A549 (cell line): Measurements from ENCODE around the gene DNALI1. TPM values are rescaled to one million over a fixed set of nuclear protein-coding genes. Genes with fewer than 3 reads are reported as not detected.
A peak's percentile ranks its signal among the peaks of the same experiment; 100 is the strongest.
"Not testable (repeated sequence)": the region's sequence is repeated elsewhere in the genome, so short reads cannot be mapped to it uniquely, and the experiment has no call there.

Experiments used
- ATAC-seq, 2 experiments: fragments of 200-7000 bp in 1 of 2; fragments of >200 bp in 1 of 2; cut with Nextera tagmentation in 1 of 2; cut with Tn5 transposase in 1 of 2; 3 replicates each; pipeline versions ENCODE4 v1.8.0 to v1.9.1; 2018 to 2020; ENCODE audit warnings: mild to moderate bottlenecking in 1 of 2, moderate library complexity in 1 of 2
- CTCF ChIA-PET: fragments of 300-600 bp; sonication (Branson Sonifier 250); formaldehyde crosslinking; extraction: SDS; loops from one replicate; lab custom pipeline; 2021; ENCODE audit warnings: antibody characterized with exemption, inconsistent platforms; lab: Yijun Ruan, JAX
- POLR2A ChIA-PET: fragments of 350-600 bp; formaldehyde crosslinking; extraction: SDS; loops from one replicate; lab custom pipeline; 2021; ENCODE audit warnings: antibody characterized with exemption, inconsistent platforms; lab: Yijun Ruan, JAX
- DNase-seq, 2 experiments: peaks; one replicate each; pipeline versions ENCODE4 v3.0.0 to v3.0.0-alpha.2; 2011 to 2016; ENCODE audit warnings: low read depth in 1 of 2, low spot score in 1 of 2
- FAIRE-seq: peaks from 2 replicates; lab custom pipeline; 2011; peaks lifted over from hg19 to GRCh38; lab: Jason Lieb, UNC
- H3K27ac ChIP-seq, 2 experiments: fragments of >200 bp; sonication (Bioruptor Twin); formaldehyde crosslinking; 3 replicates each; pipeline ENCODE4 v1.5.1; 2016 to 2017
- H3K4me1 ChIP-seq: fragments of >200 bp; sonication (Bioruptor Twin); formaldehyde crosslinking; 3 replicates; pipeline ENCODE4 v1.6.1; 2016
- H3K4me2 ChIP-seq: fragments of >200 bp; sonication (Bioruptor Twin); formaldehyde crosslinking; 3 replicates; pipeline ENCODE4 v1.6.1; 2016
- H3K4me3 ChIP-seq: fragments of >200 bp; sonication (Bioruptor Twin); formaldehyde crosslinking; 3 replicates; pipeline ENCODE4 v1.5.1; 2016
- H3K9me3 ChIP-seq: fragments of >200 bp; sonication (Bioruptor Twin); formaldehyde crosslinking; 3 replicates; pipeline ENCODE4 v1.6.1; 2016
- CBX2 ChIP-seq: fragments of 200-600 bp; sonication (generic); IDR thresholded peaks from 2 replicates; pipeline ENCODE4 v1.6.1; 2016; ENCODE audit warnings: low read depth, mild to moderate bottlenecking, borderline replicate concordance
- CTCF ChIP-seq: fragments of >200 bp; sonication (Bioruptor Twin); formaldehyde crosslinking; IDR thresholded peaks from 3 replicates; pipeline ENCODE4 v1.5.1; 2016
- EP300 ChIP-seq, 2 experiments: fragments of >200 bp; sonication (Bioruptor Twin); formaldehyde crosslinking; IDR thresholded peaks; 2 replicates in 1 of 2; 3 replicates in 1 of 2; pipeline ENCODE4 v1.6.1; 2016 to 2017
- FOSL2 ChIP-seq, 2 experiments: fragments of 450-650 bp in 1 of 2; fragments of >200 bp in 1 of 2; sonication (Bioruptor Twin) in 1 of 2; formaldehyde crosslinking; IDR thresholded peaks; 2 replicates each; pipeline versions ENCODE4 v1.5.0 to v1.6.1; 2016 to 2020; ENCODE audit warnings: mild to moderate bottlenecking in 1 of 2, moderate library complexity in 1 of 2
- FOXS1 ChIP-seq: fragments of 250-450 bp; sonication (Bioruptor Pico); IDR thresholded peaks from 2 replicates; pipeline ENCODE4 v1.5.0; 2020; ENCODE audit warnings: mild to moderate bottlenecking, moderate library complexity
- GATA3 ChIP-seq: IDR thresholded peaks from 2 replicates; pipeline ENCODE4 v1.6.1; 2012; ENCODE audit warnings: borderline replicate concordance
- HEYL ChIP-seq: fragments of 250-450 bp; sonication (Bioruptor Pico); IDR thresholded peaks from 2 replicates; pipeline ENCODE4 v1.8.0; 2021; ENCODE audit warnings: mild to moderate bottlenecking, moderate library complexity
- HOXA7 ChIP-seq: fragments of 250-450 bp; sonication (Bioruptor Pico); IDR thresholded peaks from 2 replicates; pipeline ENCODE4 v1.5.0; 2020; ENCODE audit warnings: mild to moderate bottlenecking, moderate library complexity
- HOXB13 ChIP-seq: fragments of 250-450 bp; sonication (Bioruptor Pico); IDR thresholded peaks from 2 replicates; pipeline ENCODE4 v1.5.0; 2020; ENCODE audit warnings: low read depth, mild to moderate bottlenecking, moderate library complexity
- JUN ChIP-seq, 2 experiments: fragments of >200 bp; sonication (Bioruptor Twin); formaldehyde crosslinking; IDR thresholded peaks; 2 replicates in 1 of 2; 3 replicates in 1 of 2; pipeline ENCODE4 v1.6.1; 2016 to 2017
- JUNB ChIP-seq: fragments of >200 bp; sonication (Bioruptor Twin); formaldehyde crosslinking; IDR thresholded peaks from 2 replicates; pipeline ENCODE4 v1.6.1; 2016
- MAFK ChIP-seq: fragments of 450-650 bp; IDR thresholded peaks from 2 replicates; pipeline ENCODE4 v1.6.1; 2014; ENCODE audit not compliant: partially characterized antibody
- NR3C1 ChIP-seq: fragments of >200 bp; sonication (Bioruptor Twin); formaldehyde crosslinking; IDR thresholded peaks from 3 replicates; pipeline ENCODE4 v1.6.1; 2017
- PHF8 ChIP-seq: fragments of 200-600 bp; sonication (generic); IDR thresholded peaks from 2 replicates; pipeline ENCODE4 v1.6.1; 2016; ENCODE audit warnings: low read depth, mild to moderate bottlenecking, antibody characterized with exemption, moderate library complexity, borderline replicate concordance
- POLR2A ChIP-seq: IDR thresholded peaks from 2 replicates; pipeline ENCODE4 v1.6.1; 2012; ENCODE audit warnings: mild to moderate bottlenecking, low read length
- RCOR1 ChIP-seq: fragments of 150-350 bp; IDR thresholded peaks from 2 replicates; pipeline ENCODE4 v1.6.1; 2014; ENCODE audit warnings: antibody characterized with exemption, low read length, low read depth
- REST ChIP-seq: fragments of 200-600 bp; sonication (generic); IDR thresholded peaks from 2 replicates; pipeline ENCODE4 v1.6.1; 2016; ENCODE audit warnings: antibody characterized with exemption, mild to moderate bottlenecking, moderate library complexity
- RFX5 ChIP-seq: fragments of 450-650 bp; IDR thresholded peaks from 2 replicates; pipeline ENCODE4 v1.7.1; 2014; ENCODE audit warnings: antibody characterized with exemption, mild to moderate bottlenecking, moderate library complexity
- RNF2 ChIP-seq: fragments of 200-600 bp; sonication (generic); IDR thresholded peaks from 2 replicates; pipeline ENCODE4 v1.6.1; 2016; ENCODE audit warnings: low read depth, mild to moderate bottlenecking, antibody characterized with exemption, moderate library complexity, borderline replicate concordance
- SMC3 ChIP-seq: fragments of >200 bp; sonication (Bioruptor Twin); formaldehyde crosslinking; IDR thresholded peaks from 3 replicates; pipeline ENCODE4 v1.6.1; 2018; ENCODE audit warnings: inconsistent platforms
- SREBF2 ChIP-seq: fragments of 450-650 bp; IDR thresholded peaks from 2 replicates; pipeline ENCODE4 v1.6.1; 2014; ENCODE audit warnings: mild to moderate bottlenecking, moderate library complexity
- TP53 ChIP-seq: fragments of 250-450 bp; sonication (Bioruptor Pico); IDR thresholded peaks from 2 replicates; pipeline ENCODE4 v1.5.0; 2021; ENCODE audit warnings: mild to moderate bottlenecking, moderate library complexity
- ZFP36 ChIP-seq: fragments of 450-650 bp; IDR thresholded peaks from 2 replicates; pipeline ENCODE4 v1.6.1; 2014; ENCODE audit warnings: borderline replicate concordance; ENCODE audit not compliant: partially characterized antibody
- WGBS: methylation state at CpG from one replicate; pipeline ENCODE4 v1.1.6; 2017; ENCODE audit errors: missing lambda C conversion rate; 5-methylcytosine and 5-hydroxymethylcytosine counted together
- polyA plus RNA-seq, 4 experiments: library from polyadenylated mRNA; depleted of rRNA in 3 of 4; stranded (reverse); fragments of >200 nt; fragmentation: RNase III in 1 of 4; extraction: RNeasy Plus Mini Kit Qiagen cat#74134 plus additional on column Dnase treatment in 1 of 4; gene quantifications; 2 replicates in 3 of 4; 3 replicates in 1 of 4; pipeline ENCODE4 v1.2.3, GENCODE V29; 2011 to 2017

Gene DNALI1
- polyA plus RNA-seq, 2 of the 4 experiments (the other 2 are of a cell fraction): not detected

- ATAC-seq, H3K9me3 ChIP-seq, H3K4me2 ChIP-seq, H3K4me3 ChIP-seq, FAIRE-seq, POLR2A ChIA-PET, DNase-seq: not testable (repeated sequence)
- Histone ChIP-seq H3K4me1 (peaks cover 35% of the 10 kb centered on the region), H3K27ac (peak overlapping the region; percentile 49 to 74; a peak in 2 of 6 replicates)
- 93% methylated on average over 4 of the region's 4 CpGs for WGBS
- CTCF ChIA-PET: interaction anchor here (0.6 to 2.6 kb wide), 4 partner anchors 18 to 1315 kb away, joined by 3 to 12 read pairs (median 4); partner anchors contain the start of gene MEAF6
Observed at GRCh38 chr1:37532418-37533156, 24.2 kb upstream of the DNALI1 start.

- 75% methylated on average over 4 of the region's 4 CpGs for WGBS
- ChIA-PET POLR2A (no interaction called here), CTCF (interaction anchor here (0.7 to 2.6 kb wide), 2 partner anchors 19 to 24 kb away, joined by 3 to 12 read pairs; partner anchors contain the start of gene MEAF6)
- peak overlapping the region; percentile 57; the same call in 2 of the 3 replicates for H3K4me2 ChIP-seq
- no peak overlapping the region for H3K4me3 ChIP-seq
- no peak for FAIRE-seq
- TF ChIP-seq FOXS1 (CRISPR knock-in tag): no peak
- no peak for TF ChIP-seq JUNB
- TF ChIP-seq POLR2A: no peak
- TF ChIP-seq REST: no peak
- no peak for TF ChIP-seq MAFK
- no peak for TF ChIP-seq ZFP36
- TF ChIP-seq CTCF: no peak
- H3K4me1 ChIP-seq: peaks cover 37% of the 10 kb centered on the region
- no peaks in the 10 kb centered on the region for H3K9me3 ChIP-seq
- ATAC-seq: no peak; a peak in 2 of 6 replicates
- peak overlapping the region; percentile 74 to 76; a peak in 5 of 6 replicates for H3K27ac ChIP-seq
- no peak for DNase-seq
Observed at GRCh38 chr1:37533317-37534093, 23.2 kb upstream of the DNALI1 start.

GRCh38 chr1:37537378-37537777 is 19.4 kb upstream of the DNALI1 start:
- TF ChIP-seq HOXB13 (CRISPR knock-in tag) (no peak), NR3C1 (no peak), ZFP36 (no peak), JUN (IDR thresholded peaks at IDR 0.05) (no peak), CBX2 (no peak), SMC3 (no peak), RFX5 (no peak), RNF2 (no peak), EP300 (IDR thresholded peaks at IDR 0.05) (no peak), FOXS1 (CRISPR knock-in tag) (no peak), FOSL2 (IDR thresholded peaks at IDR 0.05) (no peak), FOSL2 (CRISPR knock-in tag; IDR thresholded peaks at IDR 0.05) (no peak), GATA3 (no peak), SREBF2 (no peak), TP53 (CRISPR knock-in tag) (no peak), RCOR1 (no peak), POLR2A (no peak), HEYL (CRISPR knock-in tag) (no peak), PHF8 (no peak), HOXA7 (CRISPR knock-in tag) (no peak)
- no peak overlapping the region for H3K4me3 ChIP-seq
- H3K4me2 ChIP-seq: no peak overlapping the region
- peak in 1 of 2 experiments; percentile 21 for DNase-seq
- no peak overlapping the region; a peak in 1 of 6 replicates for H3K27ac ChIP-seq
- peak; percentile 45 to 46; a peak in 3 of 6 replicates for ATAC-seq
- 43% methylated on average over 2 of the region's 2 CpGs for WGBS
- no peak for FAIRE-seq
- POLR2A ChIA-PET: no interaction called here
- H3K4me1 ChIP-seq: peaks cover 37% of the 10 kb centered on the region
- no peaks in the 10 kb centered on the region for H3K9me3 ChIP-seq
- CTCF ChIA-PET: interaction anchor here (1.0 to 1.1 kb wide), 2 partner anchors 25 to 32 kb away, joined by 3 read pairs; no protein-coding TSS in a partner anchor

GRCh38 chr1:37539154-37539553 is 17.6 kb upstream of the DNALI1 start:
- H3K4me3 ChIP-seq, FAIRE-seq, ATAC-seq, H3K4me2 ChIP-seq, DNase-seq, H3K27ac ChIP-seq, CTCF ChIA-PET, POLR2A ChIA-PET, H3K9me3 ChIP-seq: not testable (repeated sequence)
- 95% methylated on average over 10 of the region's 10 CpGs for WGBS
- peaks cover 27% of the 10 kb centered on the region for H3K4me1 ChIP-seq
